ENCODE data around the gene CALY.

DNA sequence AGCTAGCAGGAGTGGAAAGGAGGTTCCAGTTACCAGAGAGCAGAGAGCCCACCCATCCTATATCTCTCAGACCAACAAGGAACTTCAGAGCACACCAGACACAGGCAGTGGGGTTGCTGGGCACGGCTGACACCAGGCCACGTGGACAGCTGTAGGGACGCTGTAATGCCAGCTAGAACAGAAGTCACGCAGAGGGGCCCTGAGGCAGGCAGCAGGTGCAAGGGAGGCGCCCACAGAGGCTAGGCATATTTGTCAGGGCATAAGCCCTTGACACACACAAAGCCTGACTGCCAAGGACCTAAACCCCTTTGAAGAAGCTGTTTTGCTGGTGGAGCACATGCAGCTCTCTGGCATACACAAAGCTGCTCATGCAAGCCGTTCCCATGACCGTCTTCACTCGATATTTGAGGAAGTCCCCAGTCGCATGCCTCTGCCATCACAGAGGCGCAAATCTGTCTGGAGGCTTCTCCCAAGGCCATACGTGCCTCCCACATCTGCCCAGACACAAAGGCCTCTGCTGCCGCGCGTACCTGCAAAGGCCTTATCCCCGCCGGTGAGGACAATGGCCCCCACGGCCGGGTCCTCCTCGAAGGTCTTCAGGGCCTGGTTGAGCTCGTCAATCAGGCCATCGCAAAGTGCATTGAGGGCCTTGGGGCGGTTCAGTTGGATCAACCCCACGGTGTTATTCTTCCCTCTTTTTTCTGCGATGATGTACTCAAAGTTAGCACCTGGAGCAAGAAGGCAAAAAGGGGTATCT is 33.5 kb upstream of the CALY start:
- TF ChIP-seq, protein P1, sequence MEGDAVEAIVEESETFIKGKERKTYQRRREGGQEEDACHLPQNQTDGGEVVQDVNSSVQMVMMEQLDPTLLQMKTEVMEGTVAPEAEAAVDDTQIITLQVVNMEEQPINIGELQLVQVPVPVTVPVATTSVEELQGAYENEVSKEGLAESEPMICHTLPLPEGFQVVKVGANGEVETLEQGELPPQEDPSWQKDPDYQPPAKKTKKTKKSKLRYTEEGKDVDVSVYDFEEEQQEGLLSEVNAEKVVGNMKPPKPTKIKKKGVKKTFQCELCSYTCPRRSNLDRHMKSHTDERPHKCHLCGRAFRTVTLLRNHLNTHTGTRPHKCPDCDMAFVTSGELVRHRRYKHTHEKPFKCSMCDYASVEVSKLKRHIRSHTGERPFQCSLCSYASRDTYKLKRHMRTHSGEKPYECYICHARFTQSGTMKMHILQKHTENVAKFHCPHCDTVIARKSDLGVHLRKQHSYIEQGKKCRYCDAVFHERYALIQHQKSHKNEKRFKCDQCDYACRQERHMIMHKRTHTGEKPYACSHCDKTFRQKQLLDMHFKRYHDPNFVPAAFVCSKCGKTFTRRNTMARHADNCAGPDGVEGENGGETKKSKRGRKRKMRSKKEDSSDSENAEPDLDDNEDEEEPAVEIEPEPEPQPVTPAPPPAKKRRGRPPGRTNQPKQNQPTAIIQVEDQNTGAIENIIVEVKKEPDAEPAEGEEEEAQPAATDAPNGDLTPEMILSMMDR (conservative IDR thresholded peaks at IDR 0.05 in 1 of 2, IDR thresholded peaks at IDR 0.05 in 1 of 2; ENCODE audit: extremely low read depth in 1 of 2, insufficient read depth in 1 of 2, low read depth in 1 of 2, low read length in 2 of 2), result no peak
- TF ChIP-seq EZH2 (IDR thresholded peaks at IDR 0.05; ENCODE audit: borderline replicate concordance, low read length), result no peak
